Measurements from ENCODE around the gene DCST2. TPM values are rescaled to one million over a fixed set of nuclear protein-coding genes. Genes with fewer than 3 reads are reported as not detected.

Gene DCST2
- total and polyA plus RNA-seq, 9 of the 15 experiments (the other 6 are each of a cell fraction or from before 2014, with no cell fraction given): 0.09 to 0.49 (median 0.11) TPM; not detected in 3

- TF ChIP-seq ZNF398 (CRISPR knock-in tag; IDR thresholded peaks at IDR 0.05) (no peak), ETV6 (IDR thresholded peaks at IDR 0.05; ENCODE audit: borderline replicate concordance in 1 of 2, low read depth in 2 of 2, low read length in 1 of 2) (no peak), ETV6 (CRISPR knock-in tag; IDR thresholded peaks at IDR 0.05; ENCODE audit: borderline replicate concordance) (0 out of 2 replicates have a peak, but pooled peaks have one; percentile 31), NFATC3 (IDR thresholded peaks at IDR 0.05) (no peak), ERF (CRISPR knock-in tag; IDR thresholded peaks at IDR 0.05) (0 out of 2 replicates have a peak, but pooled peaks have one; percentile 25), SREBF2 (CRISPR knock-in tag; IDR thresholded peaks at IDR 0.05) (no peak), BRF1 (IDR thresholded peaks at IDR 0.05; ENCODE audit: borderline replicate concordance, extremely low read depth, insufficient read length) (no peak), MAZ (CRISPR knock-in tag; conservative IDR thresholded peaks at IDR 0.05 in 1 of 2, IDR thresholded peaks at IDR 0.05 in 1 of 2) (peak in 1 of 2 experiments; percentile 72; a peak in 3 of 4 replicates), STAT6 (CRISPR knock-in tag; IDR thresholded peaks at IDR 0.05) (no peak), ZNF384 (IDR thresholded peaks at IDR 0.05; ENCODE audit: low read depth, low read length) (no peak), ZKSCAN8 (CRISPR knock-in tag; IDR thresholded peaks at IDR 0.05) (no peak), ETS2 (tag; IDR thresholded peaks at IDR 0.05; ENCODE audit: borderline replicate concordance, poor library complexity, severe bottlenecking) (no peak), THAP7 (CRISPR knock-in tag; IDR thresholded peaks at IDR 0.05) (no peak), KDM1A (IDR thresholded peaks at IDR 0.05) (no peak), PRPF4 (IDR thresholded peaks at IDR 0.05; ENCODE audit: insufficient read depth, low read depth, low read length, poor library complexity, severe bottlenecking) (no peak), SRSF1 (IDR thresholded peaks at IDR 0.05; ENCODE audit: low read depth, low read length) (no peak), PTTG1 (tag; IDR thresholded peaks at IDR 0.05; ENCODE audit: low read depth) (no peak; the same call in 1 of the 2 replicates), ZNF253 (CRISPR knock-in tag; conservative IDR thresholded peaks at IDR 0.05) (no peak), CHCHD3 (CRISPR knock-in tag; IDR thresholded peaks at IDR 0.05) (peak; percentile 87; the same call in 1 of the 2 replicates), NFRKB (IDR thresholded peaks at IDR 0.05; ENCODE audit: low read depth) (peak; percentile 68), ZNF668 (CRISPR knock-in tag; IDR thresholded peaks at IDR 0.05) (no peak), PRMT5 (CRISPR knock-in tag; IDR thresholded peaks at IDR 0.05) (no peak), SMAD4 (CRISPR knock-in tag; conservative IDR thresholded peaks at IDR 0.05) (no peak)
These were observed 50.5 kb downstream of the DCST2 start, which contains the start of gene FLAD1 (continued) for GRCh38 chr1:154982897-154983648.

All from K562 (cell line).